ENCODE measurements around the gene RIPOR2. TPM values are rescaled to one million over a fixed set of nuclear protein-coding genes. Genes with fewer than 3 reads are reported as not detected.

RIPOR2 gene
- total and polyA plus RNA-seq, 2 of the 13 experiments (the other 11 are each of a cell fraction or from before 2014, with no cell fraction given), result 0.02 to 0.05 TPM

DNA sequence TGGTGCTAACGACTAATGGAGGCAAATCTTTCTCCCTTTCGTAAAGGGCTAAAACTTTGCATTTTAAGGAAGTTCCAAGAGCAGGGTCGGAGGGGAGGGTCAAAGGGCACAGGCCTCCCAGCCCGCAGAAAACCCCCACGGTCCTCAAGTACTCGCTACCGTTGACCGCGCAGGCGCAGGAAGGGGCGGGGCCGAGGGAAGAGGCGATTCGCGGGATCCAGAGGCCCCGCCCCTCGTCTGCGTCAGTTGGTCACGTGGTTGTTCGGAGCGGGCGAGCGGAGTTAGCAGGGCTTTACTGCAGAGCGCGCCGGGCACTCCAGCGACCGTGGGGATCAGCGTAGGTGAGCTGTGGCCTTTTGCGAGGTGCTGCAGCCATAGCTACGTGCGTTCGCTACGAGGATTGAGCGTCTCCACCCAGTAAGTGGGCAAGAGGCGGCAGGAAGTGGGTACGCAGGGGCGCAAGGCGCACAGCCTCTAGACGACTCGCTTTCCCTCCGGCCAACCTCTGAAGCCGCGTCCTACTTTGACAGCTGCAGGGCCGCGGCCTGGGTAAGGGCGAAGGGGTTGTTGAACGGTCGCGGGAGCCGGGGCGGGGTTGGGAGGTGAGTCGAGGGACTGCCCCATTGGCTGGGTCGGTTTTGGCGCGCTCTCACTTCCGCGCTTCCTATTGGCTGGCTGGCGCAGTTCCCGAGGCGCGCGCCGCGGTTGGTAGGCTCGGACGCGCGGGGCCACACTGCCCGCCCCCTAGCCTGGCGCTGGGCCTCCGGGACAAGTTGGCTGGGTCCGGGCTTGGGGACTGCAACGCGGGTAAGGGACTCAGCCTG is 160.9 kb downstream of the RIPOR2 start, which contains the start of gene GMNN (continued):
- TF ChIP-seq, protein P1, sequence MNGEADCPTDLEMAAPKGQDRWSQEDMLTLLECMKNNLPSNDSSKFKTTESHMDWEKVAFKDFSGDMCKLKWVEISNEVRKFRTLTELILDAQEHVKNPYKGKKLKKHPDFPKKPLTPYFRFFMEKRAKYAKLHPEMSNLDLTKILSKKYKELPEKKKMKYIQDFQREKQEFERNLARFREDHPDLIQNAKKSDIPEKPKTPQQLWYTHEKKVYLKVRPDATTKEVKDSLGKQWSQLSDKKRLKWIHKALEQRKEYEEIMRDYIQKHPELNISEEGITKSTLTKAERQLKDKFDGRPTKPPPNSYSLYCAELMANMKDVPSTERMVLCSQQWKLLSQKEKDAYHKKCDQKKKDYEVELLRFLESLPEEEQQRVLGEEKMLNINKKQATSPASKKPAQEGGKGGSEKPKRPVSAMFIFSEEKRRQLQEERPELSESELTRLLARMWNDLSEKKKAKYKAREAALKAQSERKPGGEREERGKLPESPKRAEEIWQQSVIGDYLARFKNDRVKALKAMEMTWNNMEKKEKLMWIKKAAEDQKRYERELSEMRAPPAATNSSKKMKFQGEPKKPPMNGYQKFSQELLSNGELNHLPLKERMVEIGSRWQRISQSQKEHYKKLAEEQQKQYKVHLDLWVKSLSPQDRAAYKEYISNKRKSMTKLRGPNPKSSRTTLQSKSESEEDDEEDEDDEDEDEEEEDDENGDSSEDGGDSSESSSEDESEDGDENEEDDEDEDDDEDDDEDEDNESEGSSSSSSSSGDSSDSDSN (CRISPR knock-in tag; IDR thresholded peaks at IDR 0.05), result peak; percentile 94
- TF ChIP-seq ZNF101 (CRISPR knock-in tag; IDR thresholded peaks at IDR 0.05; ENCODE audit: borderline replicate concordance, low read depth) (no peak), TAF15 (IDR thresholded peaks at IDR 0.05; ENCODE audit: low read depth, low read length, poor library complexity, severe bottlenecking) (no peak), KLF9 (CRISPR knock-in tag; IDR thresholded peaks at IDR 0.05; ENCODE audit: low read depth) (no peak; the same call in 1 of the 2 replicates), ZNF724P (CRISPR knock-in tag; IDR thresholded peaks at IDR 0.05; ENCODE audit: borderline replicate concordance) (peak; percentile 30; the same call in 1 of the 2 replicates), ZNF713 (CRISPR knock-in tag; IDR thresholded peaks at IDR 0.05) (0 out of 2 replicates have a peak, but pooled peaks have one; percentile 63), KDM5A (IDR thresholded peaks at IDR 0.05; ENCODE audit: borderline replicate concordance, low read length) (peak; percentile 70; the same call in 1 of the 2 replicates), HNRNPK (IDR thresholded peaks at IDR 0.05; ENCODE audit: low read depth, low read length, poor library complexity, severe bottlenecking) (peak; percentile 31), SATB2 (CRISPR knock-in tag; IDR thresholded peaks at IDR 0.05) (peak; percentile 85), ZSCAN29 (CRISPR knock-in tag; conservative IDR thresholded peaks at IDR 0.05) (peak; percentile 86)
- TF ChIP-seq, protein P2, sequence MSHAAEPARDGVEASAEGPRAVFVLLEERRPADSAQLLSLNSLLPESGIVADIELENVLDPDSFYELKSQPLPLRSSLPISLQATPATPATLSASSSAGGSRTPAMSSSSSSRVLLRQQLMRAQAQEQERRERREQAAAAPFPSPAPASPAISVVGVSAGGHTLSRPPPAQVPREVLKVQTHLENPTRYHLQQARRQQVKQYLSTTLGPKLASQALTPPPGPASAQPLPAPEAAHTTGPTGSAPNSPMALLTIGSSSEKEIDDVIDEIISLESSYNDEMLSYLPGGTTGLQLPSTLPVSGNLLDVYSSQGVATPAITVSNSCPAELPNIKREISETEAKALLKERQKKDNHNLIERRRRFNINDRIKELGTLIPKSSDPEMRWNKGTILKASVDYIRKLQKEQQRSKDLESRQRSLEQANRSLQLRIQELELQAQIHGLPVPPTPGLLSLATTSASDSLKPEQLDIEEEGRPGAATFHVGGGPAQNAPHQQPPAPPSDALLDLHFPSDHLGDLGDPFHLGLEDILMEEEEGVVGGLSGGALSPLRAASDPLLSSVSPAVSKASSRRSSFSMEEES (CRISPR knock-in tag; IDR thresholded peaks at IDR 0.05), result peak; percentile 90
- TF ChIP-seq, protein P3, sequence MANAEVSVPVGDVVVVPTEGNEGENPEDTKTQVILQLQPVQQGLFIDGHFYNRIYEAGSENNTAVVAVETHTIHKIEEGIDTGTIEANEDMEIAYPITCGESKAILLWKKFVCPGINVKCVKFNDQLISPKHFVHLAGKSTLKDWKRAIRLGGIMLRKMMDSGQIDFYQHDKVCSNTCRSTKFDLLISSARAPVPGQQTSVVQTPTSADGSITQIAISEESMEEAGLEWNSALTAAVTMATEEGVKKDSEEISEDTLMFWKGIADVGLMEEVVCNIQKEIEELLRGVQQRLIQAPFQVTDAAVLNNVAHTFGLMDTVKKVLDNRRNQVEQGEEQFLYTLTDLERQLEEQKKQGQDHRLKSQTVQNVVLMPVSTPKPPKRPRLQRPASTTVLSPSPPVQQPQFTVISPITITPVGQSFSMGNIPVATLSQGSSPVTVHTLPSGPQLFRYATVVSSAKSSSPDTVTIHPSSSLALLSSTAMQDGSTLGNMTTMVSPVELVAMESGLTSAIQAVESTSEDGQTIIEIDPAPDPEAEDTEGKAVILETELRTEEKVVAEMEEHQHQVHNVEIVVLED (CRISPR knock-in tag; IDR thresholded peaks at IDR 0.05; ENCODE audit: borderline replicate concordance), result peak; percentile 92
- TF ChIP-seq, protein P4, sequence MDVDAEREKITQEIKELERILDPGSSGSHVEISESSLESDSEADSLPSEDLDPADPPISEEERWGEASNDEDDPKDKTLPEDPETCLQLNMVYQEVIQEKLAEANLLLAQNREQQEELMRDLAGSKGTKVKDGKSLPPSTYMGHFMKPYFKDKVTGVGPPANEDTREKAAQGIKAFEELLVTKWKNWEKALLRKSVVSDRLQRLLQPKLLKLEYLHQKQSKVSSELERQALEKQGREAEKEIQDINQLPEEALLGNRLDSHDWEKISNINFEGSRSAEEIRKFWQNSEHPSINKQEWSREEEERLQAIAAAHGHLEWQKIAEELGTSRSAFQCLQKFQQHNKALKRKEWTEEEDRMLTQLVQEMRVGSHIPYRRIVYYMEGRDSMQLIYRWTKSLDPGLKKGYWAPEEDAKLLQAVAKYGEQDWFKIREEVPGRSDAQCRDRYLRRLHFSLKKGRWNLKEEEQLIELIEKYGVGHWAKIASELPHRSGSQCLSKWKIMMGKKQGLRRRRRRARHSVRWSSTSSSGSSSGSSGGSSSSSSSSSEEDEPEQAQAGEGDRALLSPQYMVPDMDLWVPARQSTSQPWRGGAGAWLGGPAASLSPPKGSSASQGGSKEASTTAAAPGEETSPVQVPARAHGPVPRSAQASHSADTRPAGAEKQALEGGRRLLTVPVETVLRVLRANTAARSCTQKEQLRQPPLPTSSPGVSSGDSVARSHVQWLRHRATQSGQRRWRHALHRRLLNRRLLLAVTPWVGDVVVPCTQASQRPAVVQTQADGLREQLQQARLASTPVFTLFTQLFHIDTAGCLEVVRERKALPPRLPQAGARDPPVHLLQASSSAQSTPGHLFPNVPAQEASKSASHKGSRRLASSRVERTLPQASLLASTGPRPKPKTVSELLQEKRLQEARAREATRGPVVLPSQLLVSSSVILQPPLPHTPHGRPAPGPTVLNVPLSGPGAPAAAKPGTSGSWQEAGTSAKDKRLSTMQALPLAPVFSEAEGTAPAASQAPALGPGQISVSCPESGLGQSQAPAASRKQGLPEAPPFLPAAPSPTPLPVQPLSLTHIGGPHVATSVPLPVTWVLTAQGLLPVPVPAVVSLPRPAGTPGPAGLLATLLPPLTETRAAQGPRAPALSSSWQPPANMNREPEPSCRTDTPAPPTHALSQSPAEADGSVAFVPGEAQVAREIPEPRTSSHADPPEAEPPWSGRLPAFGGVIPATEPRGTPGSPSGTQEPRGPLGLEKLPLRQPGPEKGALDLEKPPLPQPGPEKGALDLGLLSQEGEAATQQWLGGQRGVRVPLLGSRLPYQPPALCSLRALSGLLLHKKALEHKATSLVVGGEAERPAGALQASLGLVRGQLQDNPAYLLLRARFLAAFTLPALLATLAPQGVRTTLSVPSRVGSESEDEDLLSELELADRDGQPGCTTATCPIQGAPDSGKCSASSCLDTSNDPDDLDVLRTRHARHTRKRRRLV (CRISPR knock-in tag; IDR thresholded peaks at IDR 0.05), result peak; percentile 58
